Measurements from ENCODE around the gene JAK1. TPM values are rescaled to one million over a fixed set of nuclear protein-coding genes. Genes with fewer than 3 reads are reported as not detected.

JAK1 gene
- total RNA-seq, 1 donor from 2014 or later, result 80.7 TPM

DNA sequence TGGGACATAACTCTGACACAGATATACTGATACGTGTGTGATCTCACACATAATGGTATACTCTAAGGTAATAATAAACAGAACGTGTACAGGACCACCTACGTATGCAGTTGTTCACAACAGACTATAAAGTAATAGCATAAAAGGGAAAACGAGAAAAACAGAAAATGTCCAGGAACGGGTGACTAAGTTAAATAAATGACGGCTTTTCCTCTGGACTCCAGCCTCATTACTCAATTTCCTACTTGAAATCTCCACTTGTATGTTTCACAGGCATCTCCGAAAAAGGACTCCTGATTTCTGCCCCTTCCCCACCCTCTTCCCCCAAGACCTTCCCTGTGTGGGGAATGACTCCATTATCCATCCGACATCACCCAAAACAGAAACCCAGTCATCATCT, 95.1 kb downstream of the JAK1 start:
- H3K36me3 ChIP-seq (ENCODE audit: insufficient read depth, low read length), result peaks cover 17% of the 10 kb centered on the region
- no peaks in the 10 kb centered on the region for H3K27me3 Mint-ChIP-seq (ENCODE audit: low read depth, unreplicated experiment)

DNA sequence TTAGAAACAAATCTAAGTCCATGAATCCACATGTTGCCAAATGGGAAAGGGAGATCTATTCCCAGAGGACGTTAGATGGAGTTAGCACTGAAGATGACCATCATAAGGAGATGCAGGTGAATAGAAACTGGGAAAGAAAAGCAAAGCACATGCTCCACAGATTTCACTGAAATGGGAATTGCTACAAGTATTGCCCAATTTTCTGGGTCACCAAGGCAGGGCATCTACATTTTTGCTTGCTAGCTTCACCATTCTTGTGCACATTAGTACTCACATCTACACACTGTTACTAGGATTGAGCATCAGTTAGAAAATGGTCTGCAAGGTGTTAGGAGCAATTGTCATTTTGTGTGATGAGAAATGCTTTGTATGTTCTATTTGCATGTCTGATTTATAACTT, 99.1 kb downstream of the JAK1 start:
- Histone ChIP-seq H3K4me3 (ENCODE audit: insufficient read depth, low read depth, low read length) (no peak overlapping the region), H3K4me1 (ENCODE audit: insufficient read depth, low read length) (no peaks in the 10 kb centered on the region), H3K27ac (ENCODE audit: low read depth, low read length) (no peak overlapping the region), H3K79me2 (ENCODE audit: insufficient read depth, low read length) (no peaks in the 10 kb centered on the region), H3K36me3 (ENCODE audit: insufficient read depth, low read length) (peaks cover 21% of the 10 kb centered on the region), H3K4me2 (ENCODE audit: low read length) (no peak overlapping the region), H4K20me1 (ENCODE audit: insufficient read depth, low read length) (peaks cover 8% of the 10 kb centered on the region), H2AFZ (ENCODE audit: low read depth, low read length) (no peak overlapping the region), H3K27me3 (ENCODE audit: insufficient read depth, low read length) (no peaks in the 10 kb centered on the region), H3K9ac (ENCODE audit: low read length) (no peak overlapping the region), H3K9me3 (ENCODE audit: insufficient read depth, low read depth, low read length) (no peaks in the 10 kb centered on the region)
- TF ChIP-seq, protein P1, sequence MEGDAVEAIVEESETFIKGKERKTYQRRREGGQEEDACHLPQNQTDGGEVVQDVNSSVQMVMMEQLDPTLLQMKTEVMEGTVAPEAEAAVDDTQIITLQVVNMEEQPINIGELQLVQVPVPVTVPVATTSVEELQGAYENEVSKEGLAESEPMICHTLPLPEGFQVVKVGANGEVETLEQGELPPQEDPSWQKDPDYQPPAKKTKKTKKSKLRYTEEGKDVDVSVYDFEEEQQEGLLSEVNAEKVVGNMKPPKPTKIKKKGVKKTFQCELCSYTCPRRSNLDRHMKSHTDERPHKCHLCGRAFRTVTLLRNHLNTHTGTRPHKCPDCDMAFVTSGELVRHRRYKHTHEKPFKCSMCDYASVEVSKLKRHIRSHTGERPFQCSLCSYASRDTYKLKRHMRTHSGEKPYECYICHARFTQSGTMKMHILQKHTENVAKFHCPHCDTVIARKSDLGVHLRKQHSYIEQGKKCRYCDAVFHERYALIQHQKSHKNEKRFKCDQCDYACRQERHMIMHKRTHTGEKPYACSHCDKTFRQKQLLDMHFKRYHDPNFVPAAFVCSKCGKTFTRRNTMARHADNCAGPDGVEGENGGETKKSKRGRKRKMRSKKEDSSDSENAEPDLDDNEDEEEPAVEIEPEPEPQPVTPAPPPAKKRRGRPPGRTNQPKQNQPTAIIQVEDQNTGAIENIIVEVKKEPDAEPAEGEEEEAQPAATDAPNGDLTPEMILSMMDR (IDR thresholded peaks at IDR 0.05; ENCODE audit: insufficient read depth, low read depth, low read length), result no peak
- TF ChIP-seq EZH2 (IDR thresholded peaks at IDR 0.05; ENCODE audit: insufficient read depth, low read length), result no peak
- Mint-ChIP-seq H3K4me3 (ENCODE audit: unreplicated experiment) (no peak overlapping the region), H3K4me1 (ENCODE audit: low read depth, unreplicated experiment) (no peaks in the 10 kb centered on the region), H3K27ac (ENCODE audit: unreplicated experiment) (no peak overlapping the region), H3K9me3 (ENCODE audit: unreplicated experiment) (peaks cover 2% of the 10 kb centered on the region), H3K27me3 (ENCODE audit: low read depth, unreplicated experiment) (no peaks in the 10 kb centered on the region), H3K36me3 (ENCODE audit: low read depth, unreplicated experiment) (peaks cover 31% of the 10 kb centered on the region)
- DNase-seq (ENCODE audit: low read depth), result no peak
- FAIRE-seq, result no peak

More for the DNA sequence above, 95.1 kb downstream of the JAK1 start:
- H3K27ac Mint-ChIP-seq (ENCODE audit: unreplicated experiment), result no peak overlapping the region
- Histone ChIP-seq H3K4me3 (ENCODE audit: insufficient read depth, low read depth, low read length) (no peak overlapping the region), H3K4me1 (ENCODE audit: insufficient read depth, low read length) (no peaks in the 10 kb centered on the region), H4K20me1 (ENCODE audit: insufficient read depth, low read length) (no peaks in the 10 kb centered on the region), H3K79me2 (ENCODE audit: insufficient read depth, low read length) (no peaks in the 10 kb centered on the region), H3K9ac (ENCODE audit: low read length) (no peak overlapping the region), H3K27me3 (ENCODE audit: insufficient read depth, low read length) (no peaks in the 10 kb centered on the region), H3K4me2 (ENCODE audit: low read length) (no peak overlapping the region), H2AFZ (ENCODE audit: low read depth, low read length) (no peak overlapping the region), H3K27ac (ENCODE audit: low read depth, low read length) (no peak overlapping the region), H3K9me3 (ENCODE audit: insufficient read depth, low read depth, low read length) (no peaks in the 10 kb centered on the region)
- TF ChIP-seq EZH2 (IDR thresholded peaks at IDR 0.05; ENCODE audit: insufficient read depth, low read length), result no peak
- TF ChIP-seq, protein P1 (IDR thresholded peaks at IDR 0.05; ENCODE audit: insufficient read depth, low read depth, low read length), result no peak
- DNase-seq (ENCODE audit: low read depth), result no peak
- H3K36me3 Mint-ChIP-seq (ENCODE audit: low read depth, unreplicated experiment), result peaks cover 26% of the 10 kb centered on the region
- no peaks in the 10 kb centered on the region for H3K4me1 Mint-ChIP-seq (ENCODE audit: low read depth, unreplicated experiment)
- FAIRE-seq, result no peak
- H3K9me3 Mint-ChIP-seq (ENCODE audit: unreplicated experiment), result peaks cover 2% of the 10 kb centered on the region
- H3K4me3 Mint-ChIP-seq (ENCODE audit: unreplicated experiment), result no peak overlapping the region

DNA sequence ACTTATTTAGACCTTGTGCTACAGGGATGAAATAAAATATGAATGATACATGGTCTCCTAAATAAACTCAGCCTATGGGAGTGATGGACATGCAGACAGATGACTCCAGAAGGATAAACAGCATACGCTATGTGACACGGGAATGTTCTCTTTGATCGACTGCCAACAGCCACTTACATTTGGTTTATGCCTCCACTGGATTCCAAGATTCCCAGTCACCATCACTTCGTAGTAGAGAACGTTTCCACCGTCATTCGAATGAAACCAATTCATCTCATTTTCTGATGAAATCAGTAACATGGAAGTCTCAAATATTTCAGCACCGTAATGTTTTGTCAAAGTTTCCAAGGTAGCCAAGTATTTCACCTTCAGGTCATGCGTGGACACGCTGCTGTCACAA, 99.7 kb downstream of the JAK1 start:
- FAIRE-seq, result no peak

More for the DNA sequence above, 99.7 kb downstream of the JAK1 start:
- no peak for DNase-seq (ENCODE audit: low read depth)
- Histone ChIP-seq H2AFZ (ENCODE audit: low read depth, low read length) (no peak overlapping the region), H3K9me3 (ENCODE audit: insufficient read depth, low read depth, low read length) (no peaks in the 10 kb centered on the region), H3K4me1 (ENCODE audit: insufficient read depth, low read length) (no peaks in the 10 kb centered on the region), H3K27ac (ENCODE audit: low read depth, low read length) (no peak overlapping the region), H3K4me3 (ENCODE audit: insufficient read depth, low read depth, low read length) (no peak overlapping the region), H3K79me2 (ENCODE audit: insufficient read depth, low read length) (no peaks in the 10 kb centered on the region), H3K36me3 (ENCODE audit: insufficient read depth, low read length) (peaks cover 20% of the 10 kb centered on the region), H3K9ac (ENCODE audit: low read length) (no peak overlapping the region), H4K20me1 (ENCODE audit: insufficient read depth, low read length) (peaks cover 13% of the 10 kb centered on the region), H3K27me3 (ENCODE audit: insufficient read depth, low read length) (no peaks in the 10 kb centered on the region), H3K4me2 (ENCODE audit: low read length) (no peak overlapping the region)
- H3K36me3 Mint-ChIP-seq (ENCODE audit: low read depth, unreplicated experiment), result peaks cover 32% of the 10 kb centered on the region
- H3K27ac Mint-ChIP-seq (ENCODE audit: unreplicated experiment), result no peak overlapping the region
- H3K9me3 Mint-ChIP-seq (ENCODE audit: unreplicated experiment), result no peaks in the 10 kb centered on the region
- H3K4me3 Mint-ChIP-seq (ENCODE audit: unreplicated experiment), result no peak overlapping the region
- H3K27me3 Mint-ChIP-seq (ENCODE audit: low read depth, unreplicated experiment), result no peaks in the 10 kb centered on the region
- TF ChIP-seq, protein P1 (IDR thresholded peaks at IDR 0.05; ENCODE audit: insufficient read depth, low read depth, low read length), result no peak
- TF ChIP-seq EZH2 (IDR thresholded peaks at IDR 0.05; ENCODE audit: insufficient read depth, low read length), result no peak
- no peaks in the 10 kb centered on the region for H3K4me1 Mint-ChIP-seq (ENCODE audit: low read depth, unreplicated experiment)
